Calu3 (cell line): ENCODE measurements around the gene ACACA. TPM values are rescaled to one million over a fixed set of nuclear protein-coding genes. Genes with fewer than 3 reads are reported as not detected.

Experiments used
- BruUV-seq: library from RNA; stranded (reverse); fragments of 400-500 nt; replicated peaks from 2 replicates; lab custom pipeline; 2021; lab: Mats Ljungman, UMichigan
- CTCF ChIA-PET: fragments of 300-600 bp; sonication (Branson Sonifier 250); formaldehyde crosslinking; loops from one replicate; lab custom pipeline; 2022; ENCODE audit warnings: antibody characterized with exemption; lab: Charles Lee
- DNase-seq: peaks from one replicate; pipeline ENCODE4 v3.0.0; 2022
- H3K27ac Mint-ChIP-seq: one replicate; pipeline ENCODE4 v1.8.0; 2022; ENCODE audit warnings: mixed read lengths; ENCODE audit not compliant: unreplicated experiment
- H3K27me3 Mint-ChIP-seq: one replicate; pipeline ENCODE4 v1.8.0; 2022; ENCODE audit warnings: mixed read lengths; ENCODE audit not compliant: unreplicated experiment
- H3K36me3 Mint-ChIP-seq: one replicate; pipeline ENCODE4 v1.8.0; 2022; ENCODE audit warnings: mild to moderate bottlenecking, moderate library complexity, mixed read lengths; ENCODE audit not compliant: insufficient read depth, unreplicated experiment
- H3K4me1 Mint-ChIP-seq: one replicate; pipeline ENCODE4 v1.8.0; 2022; ENCODE audit warnings: mild to moderate bottlenecking, low read depth, mixed read lengths; ENCODE audit not compliant: unreplicated experiment
- H3K4me3 Mint-ChIP-seq: one replicate; pipeline ENCODE4 v1.8.0; 2022; ENCODE audit warnings: mild to moderate bottlenecking, low read depth, moderate library complexity, mixed read lengths; ENCODE audit not compliant: unreplicated experiment
- H3K9me3 Mint-ChIP-seq: one replicate; pipeline ENCODE4 v1.8.0; 2022; ENCODE audit warnings: low read depth, mixed read lengths; ENCODE audit not compliant: unreplicated experiment
- intact Hi-C: fragments of 100-400 bp; cut with micrococcal nuclease; formaldehyde crosslinking; loops from one replicate; pipeline ENCODE4 v1.10.0; 2022; ENCODE audit not compliant: unreplicated experiment
- total RNA-seq: library from RNA; stranded (reverse); gene quantifications from 2 replicates; pipeline ENCODE4 v1.2.3, GENCODE V29; 2022
- TF ChIP-seq, protein P1 (sequence below): fragments of 200-600 bp; IDR thresholded peaks from one replicate; pipeline ENCODE4 v1.8.0; 2022; ENCODE audit warnings: antibody characterized with exemption; ENCODE audit not compliant: unreplicated experiment

ACACA gene
- total RNA-seq, 1 experiment from 2014 or later, result 392 TPM

DNA sequence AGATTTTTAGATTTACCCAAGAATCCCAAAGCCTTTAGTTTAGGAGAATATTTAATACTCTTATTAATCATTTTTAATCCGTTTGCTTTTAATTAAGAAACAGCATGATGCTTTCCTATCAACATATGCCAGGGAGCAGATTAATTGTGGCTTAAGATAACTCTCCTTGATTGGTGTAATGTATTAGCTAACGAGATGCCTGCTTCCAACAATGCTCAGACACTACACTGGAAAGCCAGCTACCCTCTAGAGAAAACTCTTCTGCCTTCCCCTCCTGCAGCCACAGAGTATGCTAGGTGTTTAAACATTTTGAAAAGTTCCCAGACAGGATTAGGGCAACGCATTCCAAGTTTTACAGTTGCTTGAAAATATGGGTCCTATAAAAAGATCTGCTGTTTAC lies 315.7 kb downstream of the ACACA start:
- Mint-ChIP-seq H3K9me3 (no peaks in the 10 kb centered on the region), H3K27ac (no peak overlapping the region), H3K27me3 (no peaks in the 10 kb centered on the region), H3K36me3 (peaks cover 65% of the 10 kb centered on the region), H3K4me1 (peaks cover 31% of the 10 kb centered on the region), H3K4me3 (no peak overlapping the region)
- no peak for DNase-seq
- TF ChIP-seq, protein P1, sequence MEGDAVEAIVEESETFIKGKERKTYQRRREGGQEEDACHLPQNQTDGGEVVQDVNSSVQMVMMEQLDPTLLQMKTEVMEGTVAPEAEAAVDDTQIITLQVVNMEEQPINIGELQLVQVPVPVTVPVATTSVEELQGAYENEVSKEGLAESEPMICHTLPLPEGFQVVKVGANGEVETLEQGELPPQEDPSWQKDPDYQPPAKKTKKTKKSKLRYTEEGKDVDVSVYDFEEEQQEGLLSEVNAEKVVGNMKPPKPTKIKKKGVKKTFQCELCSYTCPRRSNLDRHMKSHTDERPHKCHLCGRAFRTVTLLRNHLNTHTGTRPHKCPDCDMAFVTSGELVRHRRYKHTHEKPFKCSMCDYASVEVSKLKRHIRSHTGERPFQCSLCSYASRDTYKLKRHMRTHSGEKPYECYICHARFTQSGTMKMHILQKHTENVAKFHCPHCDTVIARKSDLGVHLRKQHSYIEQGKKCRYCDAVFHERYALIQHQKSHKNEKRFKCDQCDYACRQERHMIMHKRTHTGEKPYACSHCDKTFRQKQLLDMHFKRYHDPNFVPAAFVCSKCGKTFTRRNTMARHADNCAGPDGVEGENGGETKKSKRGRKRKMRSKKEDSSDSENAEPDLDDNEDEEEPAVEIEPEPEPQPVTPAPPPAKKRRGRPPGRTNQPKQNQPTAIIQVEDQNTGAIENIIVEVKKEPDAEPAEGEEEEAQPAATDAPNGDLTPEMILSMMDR, result no peak
- intact Hi-C loops, result no loop called here
- no TSS peak for BruUV-seq
- CTCF ChIA-PET, result interaction anchor here (0.5 to 2.6 kb wide), 7 partner anchors 8 to 465 kb away, joined by 3 to 15 read pairs (median 3); no protein-coding TSS in a partner anchor

DNA sequence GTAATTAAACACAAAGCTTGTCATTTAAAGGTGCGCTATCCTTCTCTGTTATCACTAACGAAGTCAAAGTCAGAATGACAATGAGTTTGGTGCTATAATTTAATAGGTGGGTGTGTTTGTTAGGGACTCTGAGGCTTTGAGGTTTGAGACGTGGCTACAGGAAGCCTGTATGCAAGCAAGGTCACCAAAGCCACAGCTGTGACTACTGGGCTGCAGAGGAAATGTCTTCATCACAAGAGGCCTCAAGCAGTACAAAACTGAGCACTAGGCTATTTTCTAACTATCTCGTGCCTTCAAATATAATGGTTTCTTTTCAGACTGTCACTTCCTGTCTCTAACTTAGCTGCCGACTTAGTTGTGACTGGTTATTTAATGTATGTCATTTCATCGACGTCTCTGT lies 316.7 kb downstream of the ACACA start:
- Mint-ChIP-seq H3K4me3 (no peak overlapping the region), H3K9me3 (no peaks in the 10 kb centered on the region), H3K4me1 (peaks cover 31% of the 10 kb centered on the region), H3K27me3 (no peaks in the 10 kb centered on the region), H3K27ac (peak overlapping the region; percentile 3), H3K36me3 (peaks cover 64% of the 10 kb centered on the region)
- intact Hi-C loops, result no loop called here
- TF ChIP-seq, protein P1, result no peak
- BruUV-seq, result no TSS peak
- DNase-seq, result no peak
- CTCF ChIA-PET, result interaction anchor here (0.6 to 1.4 kb wide), 4 partner anchors 9 to 173 kb away, joined by 3 to 4 read pairs (median 3); no protein-coding TSS in a partner anchor

GRCh38 chr17:37088913-37089312 lies 317.7 kb downstream of the ACACA start:
- no peak overlapping the region for H3K27ac Mint-ChIP-seq
- H3K4me3 Mint-ChIP-seq, result no peak overlapping the region
- H3K9me3 Mint-ChIP-seq, result no peaks in the 10 kb centered on the region
- intact Hi-C loops, result no loop called here
- H3K27me3 Mint-ChIP-seq, result no peaks in the 10 kb centered on the region
- peaks cover 31% of the 10 kb centered on the region for H3K4me1 Mint-ChIP-seq
- TF ChIP-seq, protein P1, result no peak
- no TSS peak for BruUV-seq
- peaks cover 67% of the 10 kb centered on the region for H3K36me3 Mint-ChIP-seq
- no peak for DNase-seq
- CTCF ChIA-PET, result interaction anchor here (0.6 to 1.4 kb wide), 11 partner anchors 9 to 1894 kb away, joined by 3 to 14 read pairs (median 4); no protein-coding TSS in a partner anchor

DNA sequence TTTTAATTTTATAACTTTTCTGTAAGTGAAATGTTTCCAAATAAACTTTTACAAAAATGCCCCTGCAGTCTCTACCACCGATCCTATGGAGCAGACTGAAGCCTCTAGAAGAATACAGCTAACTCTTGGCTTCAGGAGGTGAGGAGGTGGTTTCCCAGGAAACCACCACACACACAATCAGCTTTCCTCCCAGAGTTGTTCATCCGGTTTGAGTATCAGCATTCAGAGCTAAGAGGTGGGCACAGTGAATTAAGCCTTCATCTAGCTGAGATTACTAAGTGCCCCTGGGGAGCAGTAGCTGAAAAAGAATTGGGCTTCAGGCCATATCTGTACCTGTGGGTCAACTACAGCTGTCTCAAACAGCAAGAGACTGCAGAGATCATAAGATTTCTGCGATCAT lies 318.2 kb downstream of the ACACA start:
- Mint-ChIP-seq H3K4me3 (no peak overlapping the region), H3K4me1 (peaks cover 31% of the 10 kb centered on the region), H3K9me3 (no peaks in the 10 kb centered on the region), H3K36me3 (peaks cover 70% of the 10 kb centered on the region), H3K27ac (peak overlapping the region; percentile 46), H3K27me3 (no peaks in the 10 kb centered on the region)
- CTCF ChIA-PET, result interaction anchor here (0.6 to 1.4 kb wide), 11 partner anchors 10 to 1895 kb away, joined by 3 to 14 read pairs (median 4); no protein-coding TSS in a partner anchor
- TF ChIP-seq, protein P1, result no peak
- DNase-seq, result peak; percentile 83
- BruUV-seq, result no TSS peak
- intact Hi-C loops, result no loop called here
